ENCODE results near the gene LRRC30.

The LRRC30 gene

GRCh38 chr18:7234956-7235355 is 4.1 kb downstream of the LRRC30 start:
- no peak overlapping the region for H3K4me3 ChIP-seq (ENCODE audit: insufficient read depth, low read length, poor library complexity, severe bottlenecking)
- H3K27me3 ChIP-seq (ENCODE audit: low read length), result no peaks in the 10 kb centered on the region
- no peaks in the 10 kb centered on the region for H3K36me3 ChIP-seq (ENCODE audit: low read length)
- no peak overlapping the region for H3K27ac ChIP-seq (ENCODE audit: low read depth, low read length)
- TF ChIP-seq CTCF (IDR thresholded peaks at IDR 0.05; ENCODE audit: insufficient read depth, low read length, poor library complexity, severe bottlenecking) (no peak), EZH2phosphoT487 (conservative IDR thresholded peaks at IDR 0.05; ENCODE audit: low read length) (no peak)
- H3F3A ChIP-seq (ENCODE audit: insufficient read depth), result no peaks in the 10 kb centered on the region
- no peaks in the 10 kb centered on the region for H4K20me1 ChIP-seq (ENCODE audit: low read depth, low read length)
- H3K9me3 ChIP-seq (ENCODE audit: insufficient read depth, low read length), result no peaks in the 10 kb centered on the region
- no peaks in the 10 kb centered on the region for H3K9me2 ChIP-seq (replicated peaks; ENCODE audit: insufficient read depth, low read length)
- H2AFZ ChIP-seq (ENCODE audit: low read depth, low read length, severe bottlenecking), result no peak overlapping the region
- no peak overlapping the region for H3K4me2 ChIP-seq (ENCODE audit: low read depth, low read length, poor library complexity, severe bottlenecking)
- no peaks in the 10 kb centered on the region for H3K79me2 ChIP-seq (ENCODE audit: insufficient read depth, low read length)
- no peak overlapping the region for H3K9ac ChIP-seq (ENCODE audit: low read length)

GRCh38 chr18:7236072-7236471 is 5.2 kb downstream of the LRRC30 start:
- Histone ChIP-seq H3K9me3 (ENCODE audit: insufficient read depth, low read length) (no peaks in the 10 kb centered on the region), H3K79me2 (ENCODE audit: insufficient read depth, low read length) (no peaks in the 10 kb centered on the region)

GRCh38 chr18:7236933-7237332 is 6.0 kb downstream of the LRRC30 start:
- TF ChIP-seq EZH2phosphoT487 (conservative IDR thresholded peaks at IDR 0.05; ENCODE audit: low read length) (no peak), CTCF (IDR thresholded peaks at IDR 0.05; ENCODE audit: insufficient read depth, low read length, poor library complexity, severe bottlenecking) (no peak)
- H3K4me2 ChIP-seq (ENCODE audit: low read depth, low read length, poor library complexity, severe bottlenecking), result no peak overlapping the region

More at GRCh38 chr18:7236072-7236471, 5.2 kb downstream of the LRRC30 start:
- TF ChIP-seq CTCF (IDR thresholded peaks at IDR 0.05; ENCODE audit: insufficient read depth, low read length, poor library complexity, severe bottlenecking), result no peak
- TF ChIP-seq EZH2phosphoT487 (conservative IDR thresholded peaks at IDR 0.05; ENCODE audit: low read length), result no peak
- Histone ChIP-seq H3F3A (ENCODE audit: insufficient read depth) (no peaks in the 10 kb centered on the region), H3K27ac (ENCODE audit: low read depth, low read length) (no peak overlapping the region), H4K20me1 (ENCODE audit: low read depth, low read length) (no peaks in the 10 kb centered on the region), H3K9me2 (replicated peaks; ENCODE audit: insufficient read depth, low read length) (no peaks in the 10 kb centered on the region), H3K4me2 (ENCODE audit: low read depth, low read length, poor library complexity, severe bottlenecking) (no peak overlapping the region), H3K27me3 (ENCODE audit: low read length) (no peaks in the 10 kb centered on the region), H3K4me3 (ENCODE audit: insufficient read depth, low read length, poor library complexity, severe bottlenecking) (no peak overlapping the region), H3K36me3 (ENCODE audit: low read length) (no peaks in the 10 kb centered on the region), H3K9ac (ENCODE audit: low read length) (no peak overlapping the region), H2AFZ (ENCODE audit: low read depth, low read length, severe bottlenecking) (no peak overlapping the region)

More at GRCh38 chr18:7236933-7237332, 6.0 kb downstream of the LRRC30 start:
- Histone ChIP-seq H3K9me3 (ENCODE audit: insufficient read depth, low read length) (no peaks in the 10 kb centered on the region), H3K4me3 (ENCODE audit: insufficient read depth, low read length, poor library complexity, severe bottlenecking) (no peak overlapping the region), H3K27ac (ENCODE audit: low read depth, low read length) (no peak overlapping the region), H3K9ac (ENCODE audit: low read length) (no peak overlapping the region), H2AFZ (ENCODE audit: low read depth, low read length, severe bottlenecking) (no peak overlapping the region), H3K9me2 (replicated peaks; ENCODE audit: insufficient read depth, low read length) (no peaks in the 10 kb centered on the region), H3K36me3 (ENCODE audit: low read length) (no peaks in the 10 kb centered on the region), H3F3A (ENCODE audit: insufficient read depth) (no peaks in the 10 kb centered on the region), H3K79me2 (ENCODE audit: insufficient read depth, low read length) (no peaks in the 10 kb centered on the region), H3K27me3 (ENCODE audit: low read length) (no peaks in the 10 kb centered on the region), H4K20me1 (ENCODE audit: low read depth, low read length) (no peaks in the 10 kb centered on the region)

All from SU-DHL-6 (cell line).